WTC11 (cell line): Measurements from ENCODE around the gene RBFA. TPM values are rescaled to one million over a fixed set of nuclear protein-coding genes. Genes with fewer than 3 reads are reported as not detected.

Source experiments
- ATAC-seq: fragments of 200-7000 bp; cut with Tn5 transposase; 2 replicates; pipeline ENCODE4 v1.10.0; 2021; ENCODE audit warnings: mild to moderate bottlenecking, moderate library complexity
- CTCF ChIA-PET: fragments of 300-600 bp; sonication (Branson Sonifier 250); formaldehyde crosslinking; loops from one replicate; lab custom pipeline; 2021; ENCODE audit warnings: antibody characterized with exemption; lab: Charles Lee
- POLR2A ChIA-PET: fragments of 350-600 bp; sonication (Branson Sonifier 250); formaldehyde crosslinking; loops from one replicate; lab custom pipeline; 2021; ENCODE audit warnings: antibody characterized with exemption; lab: Charles Lee
- DNase-seq: peaks from one replicate; pipeline ENCODE4 v3.0.0; 2021; ENCODE audit warnings: low spot score
- H3K27ac Mint-ChIP-seq: 2 replicates; pipeline ENCODE4 v1.8.0; 2021; ENCODE audit warnings: mixed read lengths
- H3K27me3 Mint-ChIP-seq: 2 replicates; pipeline ENCODE4 v1.8.0; 2021; ENCODE audit warnings: low read depth, mild to moderate bottlenecking, moderate library complexity, mixed read lengths
- H3K36me3 Mint-ChIP-seq: 2 replicates; pipeline ENCODE4 v1.8.0; 2021; ENCODE audit warnings: mixed read lengths
- H3K4me1 Mint-ChIP-seq: 2 replicates; pipeline ENCODE4 v1.8.0; 2022; ENCODE audit warnings: mixed read lengths
- H3K4me3 Mint-ChIP-seq: 2 replicates; pipeline ENCODE4 v1.8.0; 2021; ENCODE audit warnings: mild to moderate bottlenecking, moderate library complexity, mixed read lengths
- H3K9me3 Mint-ChIP-seq: 2 replicates; pipeline ENCODE4 v1.8.0; 2021; ENCODE audit warnings: mixed read lengths
- AFF4 ChIP-seq: sonication (generic); formaldehyde crosslinking; IDR thresholded peaks from 2 replicates; pipeline ENCODE4 v1.8.1; 2023; ENCODE audit warnings: mild to moderate bottlenecking, missing genetic modification reagents, borderline replicate concordance
- ATF6 ChIP-seq: sonication (generic); formaldehyde crosslinking; IDR thresholded peaks from 2 replicates; pipeline ENCODE4 v1.8.1; 2023; ENCODE audit warnings: mild to moderate bottlenecking, missing genetic modification reagents
- E2F1 ChIP-seq: sonication (generic); formaldehyde crosslinking; IDR thresholded peaks from 2 replicates; pipeline ENCODE4 v1.8.0; 2022; ENCODE audit warnings: mild to moderate bottlenecking, missing genetic modification reagents
- E2F5 ChIP-seq: sonication (generic); formaldehyde crosslinking; IDR thresholded peaks from 2 replicates; pipeline ENCODE4 v1.8.1; 2022; ENCODE audit warnings: mild to moderate bottlenecking, moderate library complexity, missing genetic modification reagents
- GTF2I ChIP-seq: fragments of 250-450 bp; sonication (Bioruptor Pico); conservative IDR thresholded peaks from 2 replicates; pipeline ENCODE4 v1.4.0; 2021; ENCODE audit warnings: mild to moderate bottlenecking
- IRF2 ChIP-seq: sonication (generic); formaldehyde crosslinking; IDR thresholded peaks from 2 replicates; pipeline ENCODE4 v1.8.0; 2022; ENCODE audit warnings: low read depth, missing genetic modification reagents, borderline replicate concordance
- PRDM15 ChIP-seq: sonication (generic); formaldehyde crosslinking; IDR thresholded peaks from 2 replicates; pipeline ENCODE4 v1.8.0; 2022; ENCODE audit warnings: missing genetic modification reagents
- TP53 ChIP-seq: sonication (generic); formaldehyde crosslinking; IDR thresholded peaks from 2 replicates; pipeline ENCODE4 v1.8.1; 2023; ENCODE audit warnings: mild to moderate bottlenecking, missing genetic modification reagents
- ZBTB21 ChIP-seq: sonication (generic); formaldehyde crosslinking; IDR thresholded peaks from 2 replicates; pipeline ENCODE4 v1.8.1; 2023; ENCODE audit warnings: mild to moderate bottlenecking, missing genetic modification reagents, borderline replicate concordance
- ZNF121 ChIP-seq: sonication (generic); formaldehyde crosslinking; IDR thresholded peaks from 2 replicates; pipeline ENCODE4 v1.8.0; 2023; ENCODE audit warnings: missing genetic modification reagents
- ZNF219 ChIP-seq: sonication (generic); formaldehyde crosslinking; IDR thresholded peaks from 2 replicates; pipeline ENCODE4 v1.8.0; 2023; ENCODE audit warnings: missing genetic modification reagents, mild to moderate bottlenecking, borderline replicate concordance
- ZNF423 ChIP-seq: fragments of 250-450 bp; sonication (Bioruptor Pico); IDR thresholded peaks from 2 replicates; pipeline ENCODE4 v2.1.2; 2022; ENCODE audit warnings: mild to moderate bottlenecking, moderate library complexity
- total RNA-seq: library from RNA; stranded (reverse); gene quantifications from 3 replicates; pipeline ENCODE4 v1.2.3, GENCODE V29; 2021

The RBFA gene
- total RNA-seq, 1 experiment from 2014 or later, result 37.1 TPM

GRCh38 chr18:80070825-80071224 lies 36.6 kb downstream of the RBFA start:
- Mint-ChIP-seq H3K4me1 (peaks cover 5% of the 10 kb centered on the region), H3K36me3 (peaks cover 8% of the 10 kb centered on the region; the same call in 1 of the 2 replicates), H3K4me3 (no peak overlapping the region), H3K27me3 (no peaks in the 10 kb centered on the region), H3K27ac (no peak overlapping the region), H3K9me3 (peaks cover 5% of the 10 kb centered on the region)
- ATAC-seq (peak; percentile 38; the same call in 1 of the 2 replicates), DNase-seq (no peak)
- TF ChIP-seq ZBTB21 (no peak), PRDM15 (no peak), ZNF423 (CRISPR knock-in tag) (no peak), ATF6 (no peak), E2F5 (CRISPR knock-in tag) (no peak), IRF2 (no peak), ZNF219 (CRISPR knock-in tag) (no peak), TP53 (CRISPR knock-in tag) (no peak)
- ChIA-PET POLR2A (no interaction called here), CTCF (interaction anchor here (1.1 kb wide), 1 partner anchor 38 kb away, joined by 3 read pairs; the partner anchor contains the start of gene ADNP2)

- TF ChIP-seq ZNF121 (peak; percentile 90), GTF2I (CRISPR knock-in tag) (0 out of 2 replicates have a peak, but pooled peaks have one; percentile 26), AFF4 (CRISPR knock-in tag) (no peak), E2F1 (no peak)
- ChIA-PET POLR2A (no interaction called here), CTCF (no interaction called here)
- ATAC-seq, result no peak
- Mint-ChIP-seq H3K27me3 (no peaks in the 10 kb centered on the region; the same call in 1 of the 2 replicates), H3K4me3 (no peak overlapping the region), H3K27ac (peak overlapping the region; percentile 69), H3K4me1 (peaks cover 5% of the 10 kb centered on the region), H3K36me3 (peaks cover 16% of the 10 kb centered on the region), H3K9me3 (peaks cover 16% of the 10 kb centered on the region)
- no peak for DNase-seq
Measured at GRCh38 chr18:80074183-80074582, 39.9 kb downstream of the RBFA start.
